A549 (cell line): Measurements from ENCODE around the gene HOMER2.

Experiments used
- CHD2 ChIP-seq: fragments of 150-350 bp; IDR thresholded peaks from 2 replicates; pipeline ENCODE4 v1.6.1; 2014; ENCODE audit warnings: low read length; ENCODE audit not compliant: partially characterized antibody
- GATA3 ChIP-seq: IDR thresholded peaks from 2 replicates; pipeline ENCODE4 v1.6.1; 2012; ENCODE audit warnings: borderline replicate concordance
- HOXB13 ChIP-seq: fragments of 250-450 bp; sonication (Bioruptor Pico); IDR thresholded peaks from 2 replicates; pipeline ENCODE4 v1.5.0; 2020; ENCODE audit warnings: low read depth, mild to moderate bottlenecking, moderate library complexity
- JUNB ChIP-seq: fragments of >200 bp; sonication (Bioruptor Twin); formaldehyde crosslinking; IDR thresholded peaks from 2 replicates; pipeline ENCODE4 v1.6.1; 2016
- KDM1A ChIP-seq: fragments of 200-600 bp; sonication (generic); IDR thresholded peaks from 2 replicates; pipeline ENCODE4 v1.6.1; 2016; ENCODE audit warnings: low read depth, mild to moderate bottlenecking
- MAZ ChIP-seq: fragments of 150-350 bp; IDR thresholded peaks from 2 replicates; pipeline ENCODE4 v1.6.1; 2014; ENCODE audit warnings: antibody characterized with exemption, low read depth, low read length, borderline replicate concordance
- NR3C1 ChIP-seq: fragments of >200 bp; sonication (Bioruptor Twin); formaldehyde crosslinking; IDR thresholded peaks from 3 replicates; pipeline ENCODE4 v1.6.1; 2017
- POLR2A ChIP-seq: IDR thresholded peaks from 2 replicates; pipeline ENCODE4 v1.6.1; 2012; ENCODE audit warnings: mild to moderate bottlenecking, low read length
- RFX5 ChIP-seq: fragments of 450-650 bp; IDR thresholded peaks from 2 replicates; pipeline ENCODE4 v1.7.1; 2014; ENCODE audit warnings: antibody characterized with exemption, mild to moderate bottlenecking, moderate library complexity

DNA sequence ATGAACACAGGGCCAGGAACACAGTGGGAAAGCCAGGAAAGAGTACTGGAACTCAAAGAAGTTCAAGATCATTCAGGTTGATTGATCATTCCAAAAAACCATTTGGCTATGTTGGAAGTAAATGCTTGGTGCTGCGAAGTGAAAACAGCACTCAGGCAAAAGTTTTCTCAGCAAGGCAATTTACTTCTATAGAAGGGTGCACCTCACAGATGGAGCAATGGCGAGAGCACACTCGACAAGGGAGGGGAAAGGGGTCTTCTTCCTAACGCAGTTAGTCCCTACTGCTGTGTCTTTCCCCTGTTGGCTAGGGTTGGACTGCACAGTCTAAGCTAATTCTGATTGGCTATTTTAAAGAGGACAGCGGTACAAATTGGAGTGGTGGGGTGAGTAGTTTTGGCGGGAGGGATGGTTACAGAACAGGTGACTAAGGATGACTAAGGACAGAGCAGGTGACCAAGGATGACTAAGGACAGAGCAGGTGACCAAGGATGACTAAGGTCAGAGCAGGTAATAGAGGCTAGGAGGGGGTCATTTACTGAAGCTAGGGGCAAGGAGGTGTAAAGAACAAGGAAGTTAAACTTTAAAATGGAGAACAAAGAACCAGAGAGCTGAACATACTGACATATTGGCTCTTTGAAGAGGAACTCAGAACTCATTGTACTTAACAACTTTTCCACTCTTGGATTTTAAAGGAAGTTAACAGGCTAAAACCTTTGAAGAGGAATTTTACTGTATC, 43.3 kb downstream of the HOMER2 start:
- TF ChIP-seq NR3C1: no peak
- no peak for TF ChIP-seq HOXB13 (CRISPR knock-in tag)
- TF ChIP-seq KDM1A: no peak
- no peak for TF ChIP-seq POLR2A
- TF ChIP-seq GATA3: no peak
- no peak for TF ChIP-seq JUNB
- no peak for TF ChIP-seq CHD2
- TF ChIP-seq MAZ: no peak
- TF ChIP-seq RFX5: no peak
